LNCaP clone FGC (cell line): ENCODE results near the gene AP3D1.
"Not testable (repeated sequence)": the region's sequence is repeated elsewhere in the genome, so short reads cannot be mapped to it uniquely, and the experiment has no call there.

ENCODE experiments used
- DNase-seq: peaks from one replicate; pipeline ENCODE4 v3.0.0-alpha.2; 2011; ENCODE audit warnings: low read depth
- H3K4me3 ChIP-seq: 2 replicates; pipeline ENCODE4 v1.5.1; 2011; ENCODE audit warnings: mild to moderate bottlenecking, low read depth, low read length, control low read depth
- CTCF ChIP-seq: IDR thresholded peaks from 2 replicates; pipeline ENCODE4 v1.5.1; 2012; ENCODE audit warnings: mild to moderate bottlenecking; ENCODE audit not compliant: control insufficient read depth, insufficient read depth; ENCODE audit errors: extremely low read depth

AP3D1 gene

GRCh38 chr19:2151339-2152229, at the start of gene AP3D1:
Gene AP3D1, minus strand, starts transcription at chr19:2151566. Its CDS starts 232 bp downstream, at chr19:2151334.
- TF ChIP-seq CTCF = no peak
- H3K4me3 ChIP-seq = peak within 1 kb of the TSS; percentile 87
- DNase-seq = peak; percentile 99

- not testable (repeated sequence) for H3K4me3 ChIP-seq, DNase-seq
Measured at GRCh38 chr19:2200624-2201294, 49.4 kb upstream of the AP3D1 start.

GRCh38 chr19:2199861-2200623, 48.7 kb upstream of the AP3D1 start:
- TF ChIP-seq CTCF = no peak
- no peak for DNase-seq
- H3K4me3 ChIP-seq = no peak overlapping the region

- DNase-seq = no peak
- H3K4me3 ChIP-seq = no peak overlapping the region
- TF ChIP-seq CTCF = peak; percentile 12; the same call in 1 of the 2 replicates
Measured at GRCh38 chr19:2199215-2199614, 47.8 kb upstream of the AP3D1 start.

- H3K4me3 ChIP-seq = no peak overlapping the region
- no peak for TF ChIP-seq CTCF
- DNase-seq = no peak
Measured at GRCh38 chr19:2198317-2198716, 47.0 kb upstream of the AP3D1 start.

DNA sequence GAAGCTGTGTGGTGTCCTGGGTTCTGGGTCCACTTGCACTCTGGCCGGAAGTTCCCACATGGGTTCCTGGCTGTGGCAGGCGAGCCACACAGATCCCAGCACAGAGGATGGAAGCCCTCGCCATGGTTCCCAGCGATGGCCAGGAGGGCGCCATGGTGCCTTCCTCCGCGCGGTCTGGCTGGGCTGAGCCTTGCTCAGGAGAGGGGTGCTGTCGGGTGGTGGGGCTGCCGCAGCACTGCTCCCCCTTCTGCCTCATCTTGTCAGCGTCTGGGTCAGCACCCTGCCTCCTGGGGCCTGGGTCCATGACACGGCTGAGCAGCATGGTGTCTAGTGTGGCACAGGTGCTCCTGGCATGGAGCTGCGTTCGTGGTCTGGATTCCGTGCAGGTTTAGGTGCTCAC, 45.9 kb upstream of the AP3D1 start:
- no peak overlapping the region for H3K4me3 ChIP-seq
- DNase-seq = no peak
- TF ChIP-seq CTCF = no peak

DNA sequence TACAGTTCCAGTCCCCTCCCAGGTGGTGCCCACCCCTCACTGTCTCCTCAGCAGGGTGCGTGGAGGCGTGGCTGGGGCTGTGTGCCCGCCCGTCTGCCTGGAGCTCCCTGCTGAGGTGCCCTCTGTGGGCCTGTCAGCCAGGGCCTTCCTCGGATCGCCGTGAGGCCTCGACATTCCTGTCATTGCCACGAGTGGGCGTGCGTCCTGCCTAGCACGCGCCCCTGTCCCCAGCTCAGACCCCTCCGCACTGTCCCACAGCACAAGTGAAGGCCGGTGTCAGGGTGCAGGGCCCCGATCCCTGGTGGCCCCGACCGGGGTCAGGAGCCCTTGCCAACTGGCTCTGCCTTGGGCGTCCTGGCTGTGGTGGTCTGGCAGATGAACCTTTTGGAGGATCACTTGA, 44.5 kb upstream of the AP3D1 start:
- DNase-seq = no peak
- no peak for TF ChIP-seq CTCF
- H3K4me3 ChIP-seq = no peak overlapping the region
